Gastrocnemius medialis (tissue), 4 donors: ENCODE results near the gene KRT31. TPM values are rescaled to one million over a fixed set of nuclear protein-coding genes. Genes with fewer than 3 reads are reported as not detected.

Source experiments
- ATAC-seq, 2 donors: fragments of 150-250 bp; one replicate each; pipeline ENCODE4 v1.9.1; 2016
- DNase-seq, 2 donors: peaks; one replicate each; pipeline ENCODE4 v3.0.0-alpha.2; 2019
- H3K27ac ChIP-seq, 4 donors: fragments of 200-600 bp; sonication (generic); 1 replicate in 1 of 4; 2 replicates in 3 of 4; pipeline ENCODE4 v1.5.1; 2016 to 2018; ENCODE audit warnings: mild to moderate bottlenecking in 2 of 4, moderate library complexity in 1 of 4
- H3K27me3 ChIP-seq, 3 donors: fragments of 200-600 bp; sonication (generic) in 2 of 3; 1 replicate in 1 of 3; 2 replicates in 2 of 3; pipeline versions ENCODE4 v1.5.1 to v1.6.0; 2016 to 2019; ENCODE audit warnings: mild to moderate bottlenecking in 1 of 3, moderate library complexity in 1 of 3
- H3K36me3 ChIP-seq, 2 donors: fragments of 200-600 bp; sonication (generic) in 1 of 2; one replicate each; pipeline ENCODE4 v1.5.1; 2017 to 2018
- H3K4me1 ChIP-seq, 2 donors: fragments of 200-600 bp; sonication (generic) in 1 of 2; one replicate each; pipeline ENCODE4 v1.5.1; 2016 to 2017; ENCODE audit warnings: mild to moderate bottlenecking in 2 of 2
- H3K4me3 ChIP-seq, 4 donors: fragments of 200-600 bp; sonication (generic) in 3 of 4; 1 replicate in 1 of 4; 2 replicates in 3 of 4; pipeline ENCODE4 v1.5.1; 2016 to 2019; ENCODE audit warnings: mild to moderate bottlenecking in 2 of 4
- H3K9me3 ChIP-seq, 3 donors: fragments of 200-600 bp; sonication (generic) in 2 of 3; 1 replicate in 1 of 3; 2 replicates in 2 of 3; pipeline ENCODE4 v1.5.1; 2016 to 2019
- POLR2A ChIP-seq, 2 donors: fragments of 450-650 bp; IDR thresholded peaks; one replicate each; pipeline ENCODE4 v1.6.1; 2017; ENCODE audit warnings: antibody characterized with exemption in 2 of 2, mild to moderate bottlenecking in 2 of 2, moderate library complexity in 2 of 2
- in situ Hi-C, 4 donors: fragments of 200-750 bp; cut with MboI; loops; one replicate each; pipeline versions ENCODE4 v1.15.0 to v1.8.0; 2017; ENCODE audit warnings: low sequenced_read_pairs in 4 of 4
- intact Hi-C: fragments of 100-400 bp; cut with DNase I; formaldehyde crosslinking; loops from one replicate; pipeline ENCODE4 v1.15.1; 2023; ENCODE audit warnings: low total_unique reads
- total RNA-seq, 4 donors: library from RNA; depleted of rRNA; stranded (reverse); fragments of >200 nt; gene quantifications; one replicate each; pipeline versions ENCODE4 v1.1.0 to v1.2.3, GENCODE V29; 2016
- TF ChIP-seq, protein P1 (sequence below), 5 experiments: fragments of 450-650 bp in 3 of 5; fragments of 200-600 bp in 2 of 5; sonication (generic) in 2 of 5; IDR thresholded peaks in 4 of 5; conservative IDR thresholded peaks in 1 of 5; 1 replicate in 4 of 5; 2 replicates in 1 of 5; pipeline ENCODE4 v1.5.1; 2016 to 2019; ENCODE audit warnings: antibody characterized with exemption in 5 of 5, mild to moderate bottlenecking in 3 of 5, moderate library complexity in 3 of 5

The KRT31 gene
- total RNA-seq, 4 donors from 2014 or later: 0.39 to 1.1 (median 0.62) TPM

DNA sequence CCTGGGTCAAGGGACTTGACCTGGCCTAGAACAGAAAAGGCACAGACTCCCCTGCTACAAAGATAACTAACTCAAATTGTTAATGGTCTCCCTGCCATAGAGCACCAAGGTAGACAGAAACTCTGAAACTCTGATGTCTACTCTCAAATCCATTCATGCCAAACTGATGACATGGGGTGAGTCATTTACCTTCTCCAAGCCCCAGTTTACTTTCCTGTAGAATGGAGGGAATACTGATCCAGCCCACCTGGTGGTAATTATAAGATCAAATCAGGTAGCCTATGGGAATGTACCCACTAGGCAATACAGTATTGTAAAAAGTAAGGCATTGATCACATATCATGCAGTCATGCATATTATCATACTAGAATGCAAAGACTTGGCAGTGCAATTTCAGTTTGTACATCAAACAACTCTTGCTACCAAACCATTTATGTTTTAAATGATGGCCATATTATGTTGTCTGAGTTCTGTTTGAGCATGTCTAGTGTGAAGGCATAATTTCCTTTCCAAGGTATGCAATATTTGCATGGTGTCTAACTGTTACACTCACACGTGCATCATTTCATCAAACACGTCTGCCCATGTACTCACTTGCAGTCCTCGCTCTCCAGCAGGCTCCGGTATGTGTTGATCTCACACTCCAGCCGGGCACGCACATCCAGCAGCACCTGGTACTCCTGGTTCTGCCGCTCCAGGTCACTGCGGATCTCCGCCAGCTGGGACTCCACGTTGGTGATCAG lies 3.0 kb downstream of the KRT31 start:
- Histone ChIP-seq H3K27ac (no peak overlapping the region), H3K9me3 (no peaks in the 10 kb centered on the region), H3K27me3 (no peaks in the 10 kb centered on the region), H3K36me3 (no peaks in the 10 kb centered on the region), H3K4me1 (peaks cover 0 to 11% of the 10 kb centered on the region in 2 donors), H3K4me3 (no peak overlapping the region)
- in situ Hi-C loops (no loop called here), intact Hi-C loops (no loop called here)
- DNase-seq: no peak
- TF ChIP-seq, protein P1, sequence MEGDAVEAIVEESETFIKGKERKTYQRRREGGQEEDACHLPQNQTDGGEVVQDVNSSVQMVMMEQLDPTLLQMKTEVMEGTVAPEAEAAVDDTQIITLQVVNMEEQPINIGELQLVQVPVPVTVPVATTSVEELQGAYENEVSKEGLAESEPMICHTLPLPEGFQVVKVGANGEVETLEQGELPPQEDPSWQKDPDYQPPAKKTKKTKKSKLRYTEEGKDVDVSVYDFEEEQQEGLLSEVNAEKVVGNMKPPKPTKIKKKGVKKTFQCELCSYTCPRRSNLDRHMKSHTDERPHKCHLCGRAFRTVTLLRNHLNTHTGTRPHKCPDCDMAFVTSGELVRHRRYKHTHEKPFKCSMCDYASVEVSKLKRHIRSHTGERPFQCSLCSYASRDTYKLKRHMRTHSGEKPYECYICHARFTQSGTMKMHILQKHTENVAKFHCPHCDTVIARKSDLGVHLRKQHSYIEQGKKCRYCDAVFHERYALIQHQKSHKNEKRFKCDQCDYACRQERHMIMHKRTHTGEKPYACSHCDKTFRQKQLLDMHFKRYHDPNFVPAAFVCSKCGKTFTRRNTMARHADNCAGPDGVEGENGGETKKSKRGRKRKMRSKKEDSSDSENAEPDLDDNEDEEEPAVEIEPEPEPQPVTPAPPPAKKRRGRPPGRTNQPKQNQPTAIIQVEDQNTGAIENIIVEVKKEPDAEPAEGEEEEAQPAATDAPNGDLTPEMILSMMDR (IDR thresholded peaks at IDR 0.05 in 4 of 5, conservative IDR thresholded peaks at IDR 0.05 in 1 of 5): no peak
- TF ChIP-seq POLR2A (IDR thresholded peaks at IDR 0.05): no peak
- ATAC-seq: no peak

DNA sequence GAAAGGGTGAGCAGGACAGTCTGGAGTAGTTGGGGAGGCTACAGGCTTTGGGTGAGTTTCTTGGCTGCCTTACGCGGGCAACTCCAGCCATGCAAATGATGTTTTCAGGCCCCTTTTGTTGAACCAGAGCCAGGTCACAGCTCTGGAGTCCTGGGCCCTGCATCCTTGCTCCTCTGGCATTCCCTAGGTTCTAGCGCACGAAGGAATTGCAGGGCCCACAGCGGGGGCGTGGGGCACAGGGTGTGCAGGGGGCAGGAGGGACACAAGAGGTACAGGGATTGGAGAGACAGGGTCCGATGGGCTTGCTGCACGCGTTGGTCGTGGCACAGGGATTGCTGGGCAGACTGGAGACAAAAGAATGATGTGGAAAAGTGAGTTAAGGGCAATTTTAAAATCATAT lies 3.6 kb downstream of the KRT31 start:
- in situ Hi-C loops (no loop called here), intact Hi-C loops (no loop called here)
- Histone ChIP-seq H3K9me3 (no peaks in the 10 kb centered on the region), H3K4me1 (peaks cover 0 to 11% of the 10 kb centered on the region in 2 donors), H3K4me3 (no peak overlapping the region), H3K27me3 (no peaks in the 10 kb centered on the region), H3K27ac (no peak overlapping the region), H3K36me3 (no peaks in the 10 kb centered on the region)
- no peak for TF ChIP-seq POLR2A (IDR thresholded peaks at IDR 0.05)
- TF ChIP-seq, protein P1 (IDR thresholded peaks at IDR 0.05 in 4 of 5, conservative IDR thresholded peaks at IDR 0.05 in 1 of 5): no peak
- ATAC-seq: no peak
- no peak for DNase-seq

DNA sequence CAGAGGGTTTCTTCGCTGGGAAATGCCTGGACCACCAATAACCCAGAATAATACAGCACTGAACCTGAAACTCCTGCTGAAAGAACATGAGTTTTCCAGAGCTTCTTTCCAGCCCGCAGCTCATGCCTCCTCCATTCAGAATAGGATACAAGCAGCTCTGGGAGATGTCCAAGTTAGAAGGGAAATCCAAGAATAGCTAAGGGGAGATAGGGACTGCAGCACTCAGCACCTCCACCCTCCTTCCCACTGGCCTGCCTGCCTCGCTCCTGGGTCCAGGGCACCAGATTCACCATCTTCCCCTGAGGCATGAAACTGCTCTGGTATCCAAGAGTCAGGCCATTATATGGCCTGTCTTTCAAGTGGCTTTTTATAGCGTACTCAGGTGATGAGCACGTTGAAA lies 4.1 kb downstream of the KRT31 start:
- intact Hi-C loops (no loop called here), in situ Hi-C loops (no loop called here)
- H3K27me3 ChIP-seq: no peaks in the 10 kb centered on the region
- no peaks in the 10 kb centered on the region for H3K9me3 ChIP-seq
- ATAC-seq: no peak
- no peak for DNase-seq
- no peak for TF ChIP-seq POLR2A (IDR thresholded peaks at IDR 0.05)
- TF ChIP-seq, protein P1 (IDR thresholded peaks at IDR 0.05 in 4 of 5, conservative IDR thresholded peaks at IDR 0.05 in 1 of 5): no peak
- no peaks in the 10 kb centered on the region for H3K36me3 ChIP-seq
- peaks cover 0 to 11% of the 10 kb centered on the region in 2 donors for H3K4me1 ChIP-seq
- no peak overlapping the region for H3K4me3 ChIP-seq
- H3K27ac ChIP-seq: no peak overlapping the region

DNA sequence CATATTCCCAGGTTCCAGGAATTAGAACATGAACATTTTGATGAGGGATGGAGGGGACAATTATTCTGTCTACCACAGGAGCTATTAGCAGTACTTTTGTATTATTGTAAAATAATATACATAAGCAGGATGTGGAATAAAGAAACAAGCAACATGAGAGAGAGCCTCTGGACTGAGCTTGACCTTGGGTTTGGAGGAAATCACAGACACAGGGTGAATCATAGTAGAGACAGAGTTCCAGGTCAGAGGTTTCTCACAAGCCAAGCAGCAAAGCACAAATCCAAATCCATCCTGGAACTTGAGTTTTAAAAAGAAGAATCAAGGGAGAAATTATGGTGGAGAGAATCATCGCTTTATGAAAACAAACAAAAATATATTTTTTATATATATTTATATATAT lies 5.1 kb downstream of the KRT31 start:
- no peaks in the 10 kb centered on the region for H3K36me3 ChIP-seq
- H3K27me3 ChIP-seq: no peaks in the 10 kb centered on the region
- no peaks in the 10 kb centered on the region for H3K9me3 ChIP-seq
- in situ Hi-C loops: no loop called here
- no peak overlapping the region for H3K4me3 ChIP-seq
- DNase-seq (no peak), ATAC-seq (no peak)
- H3K27ac ChIP-seq: no peak overlapping the region
- H3K4me1 ChIP-seq: peaks cover 0 to 11% of the 10 kb centered on the region in 2 donors
- intact Hi-C loops: no loop called here
- TF ChIP-seq, protein P1 (IDR thresholded peaks at IDR 0.05 in 4 of 5, conservative IDR thresholded peaks at IDR 0.05 in 1 of 5): no peak
- TF ChIP-seq POLR2A (IDR thresholded peaks at IDR 0.05): no peak
